Endothelial cell of umbilical vein (primary cell): ENCODE results near the gene MRM2. TPM values are rescaled to one million over a fixed set of nuclear protein-coding genes. Genes with fewer than 3 reads are reported as not detected.

Source experiments
- BruUV-seq: library from RNA; stranded (reverse); fragments of 400-500 nt; replicated peaks from 2 replicates; lab custom pipeline; 2021; lab: Mats Ljungman, UMichigan
- CTCF ChIA-PET: fragments of 300-600, 350-600 bp; sonication (Branson Sonifier 250); formaldehyde crosslinking; loops from one replicate; lab custom pipeline; 2021; ENCODE audit warnings: antibody characterized with exemption, inconsistent platforms; lab: Charles Lee
- POLR2A ChIA-PET: fragments of 300-600, 350-600 bp; sonication (Branson Sonifier 250); formaldehyde crosslinking; loops from one replicate; lab custom pipeline; 2021; ENCODE audit warnings: antibody characterized with exemption, inconsistent platforms; lab: Charles Lee
- DNase-seq: peaks from one replicate; pipeline ENCODE4 v3.0.0-alpha.2; 2011; ENCODE audit warnings: low read depth, low spot score
- FAIRE-seq: peaks from 2 replicates; lab custom pipeline; 2011; peaks lifted over from hg19 to GRCh38; lab: Jason Lieb, UNC
- H2AFZ ChIP-seq: 2 replicates; pipeline ENCODE4 v1.6.0; 2012; ENCODE audit warnings: low read depth, low read length, control low read depth, inconsistent platforms
- H3K27ac ChIP-seq: 2 replicates; pipeline ENCODE4 v1.5.1; 2011; ENCODE audit warnings: low read depth, mild to moderate bottlenecking, control low read depth, low read length, moderate library complexity; ENCODE audit not compliant: insufficient read depth
- H3K27me3 ChIP-seq, 2 experiments: 2 replicates each; pipeline versions ENCODE4 v1.6.0 to v1.6.1; 2011; ENCODE audit warnings: low read length in 2 of 2, mixed read lengths in 1 of 2; ENCODE audit not compliant: control insufficient read depth in 2 of 2, insufficient read depth in 2 of 2
- H3K36me3 ChIP-seq, 2 experiments: 2 replicates in 1 of 2; 3 replicates in 1 of 2; pipeline ENCODE4 v1.5.1; 2011; ENCODE audit warnings: low read length in 2 of 2, mild to moderate bottlenecking in 1 of 2, moderate library complexity in 1 of 2; ENCODE audit not compliant: control insufficient read depth in 2 of 2, insufficient read depth in 2 of 2; ENCODE audit errors: extremely low read depth in 1 of 2
- H3K4me1 ChIP-seq: 3 replicates; pipeline ENCODE4 v1.5.1; 2011; ENCODE audit warnings: mild to moderate bottlenecking, low read length; ENCODE audit not compliant: control insufficient read depth, insufficient read depth; ENCODE audit errors: extremely low read depth
- H3K4me2 ChIP-seq: 2 replicates; pipeline ENCODE4 v1.6.1; 2011; ENCODE audit warnings: low read length, control low read depth, mixed read lengths; ENCODE audit not compliant: insufficient read depth
- H3K4me3 ChIP-seq, 3 experiments: fragments of 200-600 bp in 1 of 3; sonication (generic), shearing (Covaris generic) in 1 of 3; replicated peaks in 1 of 3; 2 replicates each; pipeline ENCODE4 v1.5.1; 2011 to 2016; ENCODE audit warnings: control low read depth in 3 of 3, low read length in 3 of 3, mild to moderate bottlenecking in 2 of 3, inconsistent platforms in 1 of 3, low read depth in 1 of 3, moderate library complexity in 1 of 3; ENCODE audit not compliant: insufficient read depth in 1 of 3
- H3K79me2 ChIP-seq: 2 replicates; pipeline ENCODE4 v1.6.0; 2012; ENCODE audit warnings: low read length, inconsistent platforms; ENCODE audit not compliant: control insufficient read depth, insufficient read depth
- H3K9ac ChIP-seq: replicated peaks from 2 replicates; pipeline ENCODE3; 2011; ENCODE audit warnings: low read length, control low read depth; ENCODE audit not compliant: insufficient read depth; ENCODE audit errors: extremely low read depth
- H3K9me1 ChIP-seq: replicated peaks from 3 replicates; pipeline ENCODE4 v1.6.0; 2011; ENCODE audit warnings: mild to moderate bottlenecking, low read length; ENCODE audit not compliant: control insufficient read depth, insufficient read depth; ENCODE audit errors: extremely low read depth
- H3K9me3 ChIP-seq: replicated peaks from 2 replicates; pipeline ENCODE4 v1.5.1; 2012; ENCODE audit warnings: low read length, inconsistent platforms; ENCODE audit not compliant: control insufficient read depth, insufficient read depth
- H4K20me1 ChIP-seq: replicated peaks from 2 replicates; pipeline ENCODE3; 2011; ENCODE audit warnings: mild to moderate bottlenecking, low read length; ENCODE audit not compliant: control insufficient read depth, insufficient read depth; ENCODE audit errors: extremely low read depth
- CTCF ChIP-seq, 2 donors: IDR thresholded peaks; 1 replicate in 1 of 2; 2 replicates in 1 of 2; pipeline ENCODE4 v1.5.1; 2011; ENCODE audit warnings: low read length in 2 of 2, mild to moderate bottlenecking in 2 of 2, moderate library complexity in 2 of 2, control low read depth in 1 of 2, inconsistent platforms in 1 of 2, low read depth in 1 of 2; ENCODE audit not compliant: insufficient read depth in 1 of 2; ENCODE audit errors: extremely low read depth in 1 of 2
- EZH2 ChIP-seq: IDR thresholded peaks from 2 replicates; pipeline ENCODE4 v1.6.1; 2012; ENCODE audit warnings: borderline replicate concordance, low read depth, mild to moderate bottlenecking, moderate library complexity, low read length, inconsistent platforms; ENCODE audit not compliant: severe bottlenecking
- FOS ChIP-seq: IDR thresholded peaks from 2 replicates; pipeline ENCODE4 v1.6.1; 2011; ENCODE audit warnings: mild to moderate bottlenecking, low read length, moderate library complexity, borderline replicate concordance; ENCODE audit not compliant: insufficient read depth
- GATA2 ChIP-seq: IDR thresholded peaks from 2 replicates; pipeline ENCODE4 v1.7.0; 2011; ENCODE audit warnings: low read depth, mild to moderate bottlenecking, moderate library complexity, mixed read lengths, low read length; ENCODE audit not compliant: insufficient read length, insufficient read depth
- JUN ChIP-seq: IDR thresholded peaks from 2 replicates; pipeline ENCODE4 v1.6.1; 2011; ENCODE audit warnings: borderline replicate concordance, low read depth; ENCODE audit not compliant: insufficient read length, insufficient read depth
- MAX ChIP-seq: IDR thresholded peaks from 2 replicates; pipeline ENCODE4 v1.6.1; 2011; ENCODE audit not compliant: insufficient read depth, insufficient read length
- MYC ChIP-seq: IDR thresholded peaks from one replicate; pipeline ENCODE4 v1.6.1; 2011; ENCODE audit warnings: mild to moderate bottlenecking, low read depth, low read length
- POLR2A ChIP-seq: IDR thresholded peaks from 2 replicates; pipeline ENCODE4 v1.6.1; 2012; ENCODE audit warnings: low read depth, mild to moderate bottlenecking, control low read depth, low read length
- POLR2AphosphoS5 ChIP-seq: IDR thresholded peaks from 2 replicates; pipeline ENCODE4 v1.6.1; 2012; ENCODE audit warnings: low read depth, mild to moderate bottlenecking, control low read depth, low read length, moderate library complexity; ENCODE audit not compliant: insufficient read depth
- dilution Hi-C: fragments of 300-500 bp; cut with MboI; formaldehyde crosslinking; loops from one replicate; pipeline ENCODE4 v1.15.0; 2019; ENCODE audit warnings: low sequenced_read_pairs; ENCODE audit not compliant: extremely low pct_ligation_motif_present
- intact Hi-C: fragments of 100-400 bp; cut with micrococcal nuclease; formaldehyde crosslinking; loops from one replicate; pipeline ENCODE4 v1.10.0; 2022
- polyA plus RNA-seq, 4 experiments: library from polyadenylated mRNA; depleted of rRNA in 3 of 4; stranded (reverse) in 3 of 4; unstranded in 1 of 4; fragments of >200 nt; gene quantifications; 2 replicates each; pipeline versions ENCODE4 v1.2.1 to v1.2.3, GENCODE V29; 2011 to 2012; ENCODE audit warnings: missing spikeins in 1 of 4
- total RNA-seq: library from RNA; stranded (reverse); gene quantifications from 2 replicates; pipeline ENCODE4 v1.2.3, GENCODE V29; 2021

MRM2 gene
- total and polyA plus RNA-seq, 2 donors (not counting 3 experiments of a cell fraction or from before 2014, with no cell fraction given), result 10.6 to 20.8 TPM

GRCh38 chr7:2186166-2186565 lies 55.8 kb downstream of the MRM2 start:
- no peak for FAIRE-seq

More at GRCh38 chr7:2186166-2186565, 55.8 kb downstream of the MRM2 start:
- dilution Hi-C loops (no loop called here), intact Hi-C loops (no loop called here)
- H4K20me1 ChIP-seq, result no peaks in the 10 kb centered on the region
- no TSS peak for BruUV-seq
- no peak overlapping the region for H3K4me2 ChIP-seq
- no peaks in the 10 kb centered on the region for H3K4me1 ChIP-seq
- ChIA-PET POLR2A (no interaction called here), CTCF (interaction anchor here (2.2 kb wide), 1 partner anchor 23 kb away, joined by 6 read pairs; no protein-coding TSS in a partner anchor)
- TF ChIP-seq CTCF (IDR thresholded peaks at IDR 0.05; ENCODE audit: extremely low read depth in 1 of 2, insufficient read depth in 1 of 2, low read depth in 1 of 2, low read length in 2 of 2) (no peak), MYC (no peak), POLR2AphosphoS5 (no peak), JUN (no peak), MAX (no peak), POLR2A (no peak), GATA2 (no peak), EZH2 (no peak), FOS (no peak)
- H2AFZ ChIP-seq, result no peak overlapping the region
- no peaks in the 10 kb centered on the region for H3K79me2 ChIP-seq
- H3K27ac ChIP-seq, result no peak overlapping the region
- H3K36me3 ChIP-seq, result no peaks in the 10 kb centered on the region
- H3K9ac ChIP-seq, result no peak overlapping the region
- H3K9me1 ChIP-seq, result no peaks in the 10 kb centered on the region
- no peak for DNase-seq
- H3K27me3 ChIP-seq, result no peaks in the 10 kb centered on the region
- no peaks in the 10 kb centered on the region for H3K9me3 ChIP-seq
- no peak overlapping the region for H3K4me3 ChIP-seq
